PFSK-1 (cell line): ENCODE data around the gene PPM1H.

Source experiments
- FOXP2 ChIP-seq: optimal IDR thresholded peaks from 2 replicates; pipeline ENCODE3; 2011; ENCODE audit warnings: borderline replicate concordance, control low read depth, inconsistent platforms; ENCODE audit not compliant: insufficient read depth; ENCODE audit errors: extremely low read length, extremely low read depth
- POLR2AphosphoS5 ChIP-seq: IDR thresholded peaks from 2 replicates; pipeline ENCODE4 v1.6.1; 2012; ENCODE audit warnings: low read depth, mild to moderate bottlenecking, control low read depth, low read length, moderate library complexity
- REST ChIP-seq, 2 experiments: IDR thresholded peaks; 2 replicates each; pipeline versions ENCODE4 v1.6.1 to v1.8.0; 2011 to 2012; ENCODE audit warnings: low read depth in 2 of 2, low read length in 2 of 2, control low read depth in 1 of 2, inconsistent platforms in 1 of 2, mild to moderate bottlenecking in 1 of 2, moderate library complexity in 1 of 2; ENCODE audit not compliant: insufficient read depth in 1 of 2
- SIN3A ChIP-seq: IDR thresholded peaks from 2 replicates; pipeline ENCODE4 v1.6.1; 2012; ENCODE audit warnings: mild to moderate bottlenecking, low read length, moderate library complexity, borderline replicate concordance; ENCODE audit not compliant: insufficient read depth
- TAF1 ChIP-seq: IDR thresholded peaks from 2 replicates; pipeline ENCODE4 v1.6.1; 2012; ENCODE audit warnings: low read length, control low read depth, borderline replicate concordance; ENCODE audit not compliant: insufficient read depth

Gene PPM1H

GRCh38 chr12:62928632-62929031, 6.3 kb downstream of the PPM1H start:
- TF ChIP-seq TAF1 (no peak), FOXP2 (no peak), SIN3A (no peak), POLR2AphosphoS5 (no peak), REST (IDR thresholded peaks at IDR 0.05; ENCODE audit: insufficient read depth in 1 of 2, low read depth in 2 of 2, low read length in 2 of 2) (no peak)

GRCh38 chr12:62925680-62926079, 9.3 kb downstream of the PPM1H start:
- TF ChIP-seq TAF1 (no peak), REST (IDR thresholded peaks at IDR 0.05; ENCODE audit: insufficient read depth in 1 of 2, low read depth in 2 of 2, low read length in 2 of 2) (no peak), FOXP2 (no peak), POLR2AphosphoS5 (no peak), SIN3A (no peak)

GRCh38 chr12:62924084-62924483, 10.9 kb downstream of the PPM1H start:
- no peak for TF ChIP-seq TAF1
- no peak for TF ChIP-seq POLR2AphosphoS5
- no peak for TF ChIP-seq SIN3A
- no peak for TF ChIP-seq FOXP2
- TF ChIP-seq REST (IDR thresholded peaks at IDR 0.05; ENCODE audit: insufficient read depth in 1 of 2, low read depth in 2 of 2, low read length in 2 of 2): no peak

GRCh38 chr12:62922539-62922938, 12.4 kb downstream of the PPM1H start:
- no peak for TF ChIP-seq POLR2AphosphoS5
- no peak for TF ChIP-seq SIN3A
- TF ChIP-seq FOXP2: no peak
- TF ChIP-seq TAF1: no peak
- no peak for TF ChIP-seq REST (IDR thresholded peaks at IDR 0.05; ENCODE audit: insufficient read depth in 1 of 2, low read depth in 2 of 2, low read length in 2 of 2)

- TF ChIP-seq REST (IDR thresholded peaks at IDR 0.05; ENCODE audit: insufficient read depth in 1 of 2, low read depth in 2 of 2, low read length in 2 of 2): no peak
- no peak for TF ChIP-seq TAF1
- no peak for TF ChIP-seq SIN3A
- TF ChIP-seq POLR2AphosphoS5: no peak
- no peak for TF ChIP-seq FOXP2
Observed at GRCh38 chr12:62919838-62920237, 15.1 kb downstream of the PPM1H start.
